Measurements from ENCODE around the gene AGR3. TPM values are rescaled to one million over a fixed set of nuclear protein-coding genes. Genes with fewer than 3 reads are reported as not detected.

The AGR3 gene
- total and polyA plus RNA-seq, 2 experiments from 2014 or later = 51.0 to 74.3 TPM

- Histone ChIP-seq H4K20me1 (ENCODE audit: insufficient read depth, poor library complexity, severe bottlenecking) (no peaks in the 10 kb centered on the region), H3K36me3 (replicated peaks; ENCODE audit: insufficient read depth, low read depth) (no peaks in the 10 kb centered on the region), H3K9me3 (ENCODE audit: low read depth) (no peaks in the 10 kb centered on the region), H3K4me2 (no peak overlapping the region), H3K79me2 (no peaks in the 10 kb centered on the region), H3K27me3 (no peaks in the 10 kb centered on the region), H3K4me1 (ENCODE audit: insufficient read depth) (no peaks in the 10 kb centered on the region), H3K27ac (no peak overlapping the region), H3K9me2 (replicated peaks; ENCODE audit: insufficient read depth) (no peaks in the 10 kb centered on the region), H3K4me3 (no peak overlapping the region), H2AFZ (no peak overlapping the region)
- 92% methylated on average over 1 of the region's 1 CpG for WGBS (ENCODE audit: low lambda C conversion rate, missing lambda C conversion rate)
- no peak for DNase-seq (ENCODE audit: low spot score)
- TF ChIP-seq CTCF (IDR thresholded peaks at IDR 0.05; ENCODE audit: poor library complexity) (no peak), EZH2phosphoT487 (IDR thresholded peaks at IDR 0.05; ENCODE audit: low read depth, severe bottlenecking, unreplicated experiment) (no peak), EZH2 (IDR thresholded peaks at IDR 0.05; ENCODE audit: borderline replicate concordance) (no peak)
These were observed 42.9 kb downstream of the AGR3 start for GRCh38 chr7:16838891-16839290.

- Histone ChIP-seq H3K27me3 (no peaks in the 10 kb centered on the region), H3K9me2 (replicated peaks; ENCODE audit: insufficient read depth) (no peaks in the 10 kb centered on the region), H3K4me3 (no peak overlapping the region), H2AFZ (no peak overlapping the region), H4K20me1 (ENCODE audit: insufficient read depth, poor library complexity, severe bottlenecking) (no peaks in the 10 kb centered on the region), H3K4me1 (ENCODE audit: insufficient read depth) (no peaks in the 10 kb centered on the region), H3K4me2 (no peak overlapping the region), H3K9me3 (ENCODE audit: low read depth) (no peaks in the 10 kb centered on the region), H3K27ac (no peak overlapping the region), H3K79me2 (no peaks in the 10 kb centered on the region), H3K36me3 (replicated peaks; ENCODE audit: insufficient read depth, low read depth) (no peaks in the 10 kb centered on the region)
- DNase-seq (ENCODE audit: low spot score) = no peak
- WGBS (ENCODE audit: low lambda C conversion rate, missing lambda C conversion rate) = 87% methylated on average over 3 of the region's 3 CpGs
- no peak for TF ChIP-seq EZH2 (IDR thresholded peaks at IDR 0.05; ENCODE audit: borderline replicate concordance)
- no peak for TF ChIP-seq CTCF (IDR thresholded peaks at IDR 0.05; ENCODE audit: poor library complexity)
- no peak for TF ChIP-seq EZH2phosphoT487 (IDR thresholded peaks at IDR 0.05; ENCODE audit: low read depth, severe bottlenecking, unreplicated experiment)
These were observed 43.4 kb downstream of the AGR3 start for GRCh38 chr7:16838386-16838785.

GRCh38 chr7:16836481-16836880, 45.3 kb downstream of the AGR3 start:
- H3K9me3 ChIP-seq (ENCODE audit: low read depth) = no peaks in the 10 kb centered on the region
- H2AFZ ChIP-seq = no peak overlapping the region
- no peak for DNase-seq (ENCODE audit: low spot score)
- H3K27me3 ChIP-seq = no peaks in the 10 kb centered on the region
- H3K27ac ChIP-seq = no peak overlapping the region
- no peaks in the 10 kb centered on the region for H3K4me1 ChIP-seq (ENCODE audit: insufficient read depth)
- WGBS (ENCODE audit: low lambda C conversion rate, missing lambda C conversion rate) = 47% methylated on average over 5 of the region's 5 CpGs
- no peaks in the 10 kb centered on the region for H3K36me3 ChIP-seq (replicated peaks; ENCODE audit: insufficient read depth, low read depth)
- TF ChIP-seq EZH2phosphoT487 (IDR thresholded peaks at IDR 0.05; ENCODE audit: low read depth, severe bottlenecking, unreplicated experiment) (no peak), CTCF (IDR thresholded peaks at IDR 0.05; ENCODE audit: poor library complexity) (no peak), EZH2 (IDR thresholded peaks at IDR 0.05; ENCODE audit: borderline replicate concordance) (no peak)
- H3K4me2 ChIP-seq = no peak overlapping the region
- H4K20me1 ChIP-seq (ENCODE audit: insufficient read depth, poor library complexity, severe bottlenecking) = no peaks in the 10 kb centered on the region
- no peaks in the 10 kb centered on the region for H3K9me2 ChIP-seq (replicated peaks; ENCODE audit: insufficient read depth)
- no peak overlapping the region for H3K4me3 ChIP-seq
- H3K79me2 ChIP-seq = no peaks in the 10 kb centered on the region

GRCh38 chr7:16833373-16833772, 48.4 kb downstream of the AGR3 start:
- Histone ChIP-seq H4K20me1 (ENCODE audit: insufficient read depth, poor library complexity, severe bottlenecking) (no peaks in the 10 kb centered on the region), H2AFZ (no peak overlapping the region), H3K79me2 (no peaks in the 10 kb centered on the region), H3K27ac (no peak overlapping the region), H3K4me2 (no peak overlapping the region), H3K36me3 (replicated peaks; ENCODE audit: insufficient read depth, low read depth) (no peaks in the 10 kb centered on the region), H3K4me3 (no peak overlapping the region), H3K27me3 (no peaks in the 10 kb centered on the region), H3K4me1 (ENCODE audit: insufficient read depth) (no peaks in the 10 kb centered on the region), H3K9me2 (replicated peaks; ENCODE audit: insufficient read depth) (no peaks in the 10 kb centered on the region), H3K9me3 (ENCODE audit: low read depth) (no peaks in the 10 kb centered on the region)
- DNase-seq (ENCODE audit: low spot score) = no peak
- TF ChIP-seq EZH2 (IDR thresholded peaks at IDR 0.05; ENCODE audit: borderline replicate concordance) (no peak), CTCF (IDR thresholded peaks at IDR 0.05; ENCODE audit: poor library complexity) (no peak), EZH2phosphoT487 (IDR thresholded peaks at IDR 0.05; ENCODE audit: low read depth, severe bottlenecking, unreplicated experiment) (no peak)
- 70% methylated on average over 1 of the region's 1 CpG for WGBS (ENCODE audit: low lambda C conversion rate, missing lambda C conversion rate)
